Measurements from ENCODE around the gene DNAJC17. TPM values are rescaled to one million over a fixed set of nuclear protein-coding genes. Genes with fewer than 3 reads are reported as not detected.

DNAJC17 gene
- total RNA-seq, 1 donor from 2014 or later = 38.2 TPM

DNA sequence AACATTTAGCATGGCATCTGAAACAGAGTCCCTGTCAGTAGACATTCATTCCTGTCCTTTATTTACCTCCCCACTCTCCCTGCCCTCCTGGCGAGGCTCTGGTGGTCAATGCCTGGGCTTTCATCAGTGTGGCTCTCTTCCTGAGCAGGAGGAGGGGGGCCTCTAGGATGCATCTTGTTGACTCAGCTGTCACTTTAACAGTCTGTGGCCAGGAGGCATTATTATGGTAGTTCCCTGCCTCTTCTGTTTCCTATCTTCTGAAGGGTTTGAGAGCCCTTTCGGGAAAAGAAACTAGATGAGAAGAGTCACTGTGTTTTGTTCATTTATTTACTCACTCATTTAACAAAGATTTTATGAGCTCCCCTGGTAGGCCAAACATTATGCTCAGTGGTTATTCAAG lies 23.6 kb upstream of the DNAJC17 start:
- DNase-seq (ENCODE audit: low read depth, low spot score) = no peak

DNA sequence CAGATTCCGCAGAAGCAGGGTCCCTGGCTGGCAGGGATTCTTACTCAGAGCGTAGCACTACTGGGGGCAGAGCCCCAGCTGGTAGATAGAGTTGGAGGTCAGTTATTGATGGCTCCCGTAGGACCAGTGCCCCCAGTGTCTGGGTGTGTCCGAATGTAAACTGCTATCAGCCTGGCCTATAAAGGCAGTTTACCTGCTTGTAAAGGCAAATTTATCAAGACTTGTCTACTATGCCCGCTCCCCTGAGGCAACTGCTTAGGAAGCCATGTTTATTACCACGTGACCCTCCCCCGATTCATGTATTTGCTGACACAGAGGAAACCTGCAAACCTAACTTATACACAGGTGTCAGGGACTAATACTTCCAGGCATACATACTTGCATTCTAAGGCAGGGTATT lies 21.8 kb upstream of the DNAJC17 start:
- no peak for DNase-seq (ENCODE audit: low read depth, low spot score)

DNA sequence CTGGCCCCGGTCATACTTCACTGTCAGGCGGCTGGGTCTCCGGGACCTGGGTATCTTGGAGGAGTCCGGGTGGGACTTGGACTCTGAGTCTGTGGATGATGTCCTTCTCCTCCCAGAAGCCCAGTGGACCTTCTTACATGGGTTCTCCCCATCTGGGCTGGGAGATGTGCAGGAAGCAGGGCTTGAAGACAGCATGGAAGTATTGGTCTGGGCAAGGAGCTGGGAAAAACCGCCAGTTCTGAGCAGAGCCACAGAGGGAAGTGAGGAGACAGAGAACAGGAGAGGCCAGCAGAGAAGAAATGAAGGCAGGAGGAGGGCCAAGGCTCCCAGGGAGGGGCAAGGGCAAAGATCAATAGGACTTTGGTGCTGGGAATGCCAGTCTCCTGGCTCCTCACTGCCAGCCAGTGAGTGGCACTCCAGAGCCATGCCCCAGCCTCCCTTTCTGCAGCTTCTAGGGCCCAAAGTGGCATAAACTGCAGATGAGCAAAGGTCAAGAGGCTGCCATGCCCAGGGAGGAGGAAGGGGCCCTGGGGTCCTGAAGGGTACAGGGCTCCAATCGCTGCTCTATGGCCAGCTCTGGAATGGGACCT lies 21.3 kb upstream of the DNAJC17 start, which contains the start of gene PPP1R14D:
Gene PPP1R14D, minus strand, starts transcription at position 262 of the 590 bp plus-strand sequence. Its CDS starts 67 bp downstream, at position 195.
- no peak for DNase-seq (ENCODE audit: low read depth, low spot score)

DNA sequence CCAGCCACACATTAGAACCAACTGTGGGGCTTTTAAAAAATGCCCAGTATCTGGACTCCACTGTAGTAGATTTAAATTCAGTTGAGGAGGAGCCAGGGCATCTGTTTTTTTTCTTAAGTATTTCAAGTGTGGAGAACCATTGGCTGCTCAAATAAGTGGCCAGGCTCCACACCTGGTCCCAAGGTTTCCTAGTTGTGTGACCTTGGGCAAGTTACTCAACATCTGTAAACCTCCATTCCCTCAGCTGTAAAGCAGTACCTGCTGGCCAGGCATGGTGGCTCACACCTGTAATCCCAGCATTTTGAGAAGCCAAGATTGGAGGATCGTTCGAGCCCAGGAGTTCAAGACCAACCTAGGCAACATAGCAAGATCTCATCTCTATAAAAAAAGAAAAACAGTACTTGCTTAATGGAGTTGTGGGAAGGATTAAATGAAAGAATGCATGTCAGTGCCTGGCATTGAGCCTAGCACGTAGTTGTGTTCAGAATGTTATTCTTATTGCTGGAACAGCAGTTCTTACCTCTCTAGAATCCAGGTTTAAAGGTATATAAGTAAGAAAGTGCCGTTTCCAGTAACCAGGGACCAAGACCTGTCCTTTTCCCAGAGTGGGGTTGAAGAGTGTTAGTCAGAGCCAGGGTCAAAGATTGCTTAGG lies 19.3 kb upstream of the DNAJC17 start:
- no peak for DNase-seq (ENCODE audit: low read depth, low spot score)

DNA sequence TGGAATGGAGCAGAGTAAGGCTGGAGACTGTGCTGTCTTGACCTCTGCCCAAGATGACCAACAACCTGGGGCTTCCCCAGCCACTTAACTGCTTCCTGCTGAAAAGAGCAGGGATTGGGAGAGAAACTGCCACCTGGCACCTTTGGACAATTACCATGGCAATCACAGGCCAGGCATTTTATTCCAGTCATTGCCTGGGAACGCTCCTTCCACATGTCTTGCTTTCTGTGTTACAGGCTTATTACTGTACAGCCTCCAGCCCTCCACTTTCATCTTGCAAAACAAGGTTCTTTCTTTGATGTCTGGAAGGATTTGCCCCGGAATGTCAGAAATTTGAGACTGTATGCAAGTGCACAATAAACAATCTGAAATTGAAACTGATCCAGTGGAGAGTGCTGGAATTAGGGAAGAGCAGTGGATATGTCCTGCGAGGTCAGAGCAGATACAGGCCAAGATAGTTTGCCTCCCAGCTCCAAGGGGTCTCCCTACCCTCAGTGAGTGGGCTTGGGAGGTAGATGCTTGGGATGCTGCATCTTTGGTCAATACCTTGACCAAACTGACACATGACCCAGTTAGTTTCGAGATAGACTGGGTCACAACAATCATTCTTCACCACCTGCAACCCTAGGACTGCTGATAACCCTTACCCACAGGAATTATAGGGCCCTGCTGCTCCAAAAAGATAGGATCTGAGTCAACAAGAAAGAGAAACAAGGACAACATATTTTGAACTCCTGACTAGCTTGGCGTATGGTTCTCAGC lies 18.6 kb upstream of the DNAJC17 start:
- DNase-seq (ENCODE audit: low read depth, low spot score) = no peak

DNA sequence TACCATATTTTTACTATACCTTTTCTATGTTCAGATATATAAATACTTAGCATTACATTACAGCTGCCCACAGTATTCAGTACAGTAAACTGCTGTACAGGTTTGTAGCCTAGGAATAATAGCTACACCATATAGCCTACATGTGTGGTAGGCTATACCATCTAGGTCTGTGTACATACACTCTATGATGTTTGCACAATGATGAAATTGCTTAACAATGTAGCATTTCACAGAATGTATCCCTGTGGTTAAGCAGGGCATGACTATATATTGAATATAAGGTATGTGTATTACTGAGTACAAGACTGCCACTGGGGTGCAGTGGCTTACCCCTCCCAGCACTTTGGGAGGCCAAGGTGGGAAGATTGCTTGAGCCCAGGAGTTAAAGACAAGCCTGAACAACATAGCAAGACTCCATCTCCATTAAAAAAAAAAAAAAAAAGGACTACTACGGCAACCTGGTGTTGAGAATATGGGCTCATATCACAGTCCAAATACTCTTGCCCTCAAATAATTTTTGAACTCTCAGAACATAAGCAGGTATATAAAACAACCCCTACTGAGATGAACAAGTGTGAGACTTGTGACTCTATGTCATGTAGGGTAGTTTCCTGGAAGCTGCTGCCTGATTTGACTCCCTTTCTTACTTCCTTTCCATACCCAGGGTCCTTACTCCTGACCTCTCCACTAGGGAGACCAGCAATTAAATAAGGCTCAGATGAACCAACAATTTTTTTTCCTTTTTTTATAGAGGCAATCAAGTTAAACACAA lies 16.5 kb upstream of the DNAJC17 start:
- no peak for DNase-seq (ENCODE audit: low read depth, low spot score)

DNA sequence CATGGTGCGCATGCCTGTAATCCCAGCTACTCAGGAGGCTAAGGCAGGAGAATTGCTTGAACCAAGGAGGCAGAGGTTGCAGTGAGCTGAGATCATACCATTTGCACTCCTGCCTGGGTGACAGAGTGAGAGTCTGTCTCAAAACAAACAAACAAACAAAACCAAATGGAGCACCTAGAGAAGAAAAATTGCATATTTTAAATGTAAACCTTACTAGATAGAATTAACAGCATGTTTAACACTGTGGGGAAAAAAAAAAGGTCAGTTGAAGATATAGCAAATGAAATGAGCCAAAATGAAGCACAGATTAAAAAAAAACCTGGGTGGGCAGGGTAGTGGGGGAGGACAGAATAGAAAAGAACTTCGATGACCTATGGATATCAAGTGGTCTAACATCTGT lies 13.9 kb upstream of the DNAJC17 start:
- no peak for DNase-seq (ENCODE audit: low read depth, low spot score)

DNA sequence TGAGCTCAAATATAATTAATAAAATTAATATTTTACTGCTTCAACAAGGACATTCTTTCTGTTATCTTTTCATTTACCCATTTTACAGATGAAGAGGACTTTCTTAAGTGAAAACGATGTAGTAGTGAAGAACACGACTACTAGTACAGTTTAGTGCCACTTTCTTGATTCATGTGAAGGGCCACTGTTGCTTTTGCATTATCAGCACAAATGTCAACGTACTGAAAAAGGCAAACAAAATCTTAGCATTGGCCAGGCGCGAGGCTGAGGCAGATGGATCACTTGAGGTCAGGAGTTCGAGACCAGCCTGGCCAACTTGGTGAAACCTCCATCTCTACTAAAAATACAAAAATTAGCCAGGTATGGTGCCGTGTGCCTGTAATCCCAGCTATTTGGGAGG lies 11.8 kb upstream of the DNAJC17 start:
- no peak for DNase-seq (ENCODE audit: low read depth, low spot score)

DNA sequence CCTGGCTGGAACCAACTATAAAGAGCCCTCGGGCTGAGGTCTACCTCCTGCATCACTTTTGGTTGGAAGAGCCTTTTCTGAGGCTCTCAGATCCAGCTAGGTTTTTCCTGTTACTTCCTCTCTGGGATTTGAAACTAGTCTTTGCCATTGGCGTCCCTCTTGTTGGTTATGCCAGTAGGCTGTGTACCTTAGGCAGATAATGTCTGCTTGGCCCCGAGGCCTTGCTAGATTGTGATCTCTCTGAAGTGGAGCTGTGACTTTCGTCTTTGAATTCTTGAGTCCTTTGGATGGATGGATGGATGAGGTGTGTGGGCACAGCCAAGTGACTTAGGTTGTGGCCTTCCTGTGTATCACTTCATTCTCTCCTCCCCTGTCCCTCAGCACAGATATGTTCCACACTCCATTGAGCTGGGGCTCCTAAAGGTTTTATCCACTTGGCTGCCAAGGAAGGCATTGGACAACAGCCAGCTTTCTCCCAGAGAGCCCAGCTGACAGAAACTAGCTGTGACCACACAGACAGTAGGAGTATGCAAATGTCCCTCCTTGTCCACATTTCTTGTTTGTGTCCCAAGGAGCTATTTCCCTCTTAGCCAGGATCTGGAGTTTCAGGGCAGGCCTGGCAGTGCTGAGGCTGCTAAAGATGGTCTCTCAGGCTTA lies 7.9 kb upstream of the DNAJC17 start:
- no peak for DNase-seq (ENCODE audit: low read depth, low spot score)

DNA sequence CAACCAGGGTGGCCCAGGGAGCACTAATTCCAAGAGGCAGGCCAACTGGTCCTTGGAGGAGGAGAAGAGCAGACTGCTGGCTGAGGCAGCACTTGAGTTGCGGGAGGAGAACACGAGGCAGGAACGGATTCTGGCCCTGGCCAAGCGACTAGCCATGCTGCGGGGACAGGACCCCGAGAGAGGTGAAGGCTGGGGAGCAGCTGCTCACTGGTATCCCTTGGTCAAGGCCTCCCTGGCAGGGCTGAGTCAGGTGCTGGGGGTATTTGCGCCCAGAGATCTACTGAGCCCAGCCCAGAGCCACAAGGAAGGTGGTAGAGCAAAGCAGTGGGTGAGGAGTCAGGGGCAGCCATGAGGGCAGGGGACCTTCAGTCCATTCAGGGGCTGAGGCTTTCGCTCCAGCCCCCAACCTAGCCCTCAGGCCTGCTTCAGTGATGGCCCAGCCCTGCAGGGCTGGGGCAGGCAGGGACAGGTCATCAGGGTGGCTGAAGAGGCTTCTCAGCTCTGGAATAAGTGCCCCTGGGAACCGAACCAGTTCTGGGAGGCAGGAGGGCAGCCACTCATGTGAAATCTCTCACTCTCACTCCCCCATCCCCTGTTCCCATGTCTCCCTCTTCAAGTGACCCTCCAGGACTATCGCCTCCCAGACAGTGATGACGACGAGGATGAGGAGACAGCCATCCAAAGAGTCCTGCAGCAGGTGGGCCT lies 5.6 kb upstream of the DNAJC17 start:
- DNase-seq (ENCODE audit: low read depth, low spot score) = no peak

DNA sequence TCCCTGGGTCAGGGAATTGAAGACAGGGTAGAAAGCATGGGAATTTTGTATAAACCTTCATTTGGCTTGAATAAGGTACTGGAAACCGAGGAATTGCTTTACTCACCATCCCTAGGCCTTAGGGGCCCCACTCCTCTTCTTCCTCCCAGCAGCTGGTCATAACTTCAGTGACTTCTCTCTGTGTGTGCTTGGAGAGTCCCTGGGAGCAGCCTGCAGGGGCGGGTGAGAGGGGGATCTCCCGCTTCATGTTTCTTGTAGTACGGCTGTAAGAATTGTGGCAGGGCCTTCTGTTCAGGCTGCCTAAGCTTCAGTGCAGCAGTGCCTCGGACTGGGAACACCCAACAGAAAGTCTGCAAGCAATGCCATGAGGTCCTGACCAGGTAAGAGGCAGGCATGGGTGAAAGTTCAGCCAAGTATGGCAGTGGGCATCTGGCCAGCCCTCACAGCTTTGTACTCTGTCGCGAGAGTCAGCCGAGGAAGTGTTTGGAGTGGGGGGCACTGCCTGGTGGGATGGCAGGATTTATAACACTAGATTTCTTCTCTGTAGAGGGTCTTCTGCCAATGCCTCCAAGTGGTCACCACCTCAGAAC lies 1.7 kb upstream of the DNAJC17 start:
- DNase-seq (ENCODE audit: low read depth, low spot score) = no peak

DNA sequence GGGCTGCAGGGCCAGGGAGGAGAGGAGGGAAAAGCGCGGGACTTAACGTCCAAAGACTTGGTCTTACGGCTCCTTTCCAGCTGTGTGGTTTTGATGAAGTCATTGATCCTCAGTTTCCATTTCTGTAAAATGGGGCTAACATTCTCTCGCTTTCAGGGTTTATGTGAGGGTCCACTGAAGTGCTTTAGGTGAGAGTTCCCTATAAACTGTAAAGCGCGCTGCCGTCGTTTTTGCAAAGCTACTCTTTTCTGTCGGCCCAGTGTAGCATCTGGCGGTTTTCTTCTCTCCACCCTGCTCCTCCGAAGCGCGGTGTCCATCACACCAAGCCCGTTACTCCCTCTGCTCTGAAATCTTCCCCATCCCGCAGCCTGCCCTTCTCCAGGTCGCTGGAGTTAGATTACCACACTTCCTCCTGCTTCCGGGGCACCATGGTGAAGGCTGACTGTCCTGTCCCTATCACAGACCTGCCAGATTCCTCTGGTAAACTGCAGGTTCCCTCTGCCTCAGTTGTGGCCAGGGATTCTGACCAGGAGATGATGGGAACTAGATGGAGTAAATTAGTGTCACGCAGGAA lies 702 bp upstream of the DNAJC17 start:
- no peak for DNase-seq (ENCODE audit: low read depth, low spot score)

DNA sequence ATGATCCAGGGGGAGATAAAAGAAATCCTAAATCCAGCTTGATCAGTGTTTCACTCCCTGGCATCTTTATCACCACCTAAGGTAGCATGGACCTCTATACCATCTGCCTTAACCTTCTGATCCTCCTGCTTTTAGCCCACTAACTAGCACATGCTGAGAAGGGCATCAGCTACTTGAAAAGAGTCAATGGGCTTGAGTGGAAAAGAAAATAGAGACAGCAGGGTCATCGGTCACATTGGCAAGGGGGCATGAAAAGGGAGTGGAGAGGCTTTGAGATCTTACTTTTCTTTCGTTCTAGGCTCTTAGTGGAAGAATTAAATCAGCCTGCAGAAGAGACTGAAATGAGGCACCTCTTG lies 623 bp downstream of the DNAJC17 start:
- no peak for DNase-seq (ENCODE audit: low read depth, low spot score)

DNA sequence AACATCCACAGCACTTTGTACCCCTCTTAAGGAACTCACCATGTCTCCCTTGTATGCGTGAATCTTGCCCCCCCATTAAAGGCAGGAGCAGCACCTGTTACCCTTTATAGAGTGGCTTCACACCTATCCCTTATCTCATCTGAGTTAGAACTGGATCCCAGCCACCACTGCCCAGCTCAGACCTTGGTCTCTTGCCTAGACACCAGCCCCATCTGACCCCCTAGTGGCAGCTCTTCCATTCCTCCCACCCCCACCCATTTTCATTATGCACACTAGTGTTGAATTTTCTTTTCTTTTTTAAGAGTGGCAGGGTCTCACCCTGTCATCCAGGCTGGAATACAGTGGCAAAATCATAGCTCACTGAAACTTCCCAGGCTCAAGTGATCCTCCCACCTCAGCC lies 3.6 kb downstream of the DNAJC17 start:
- no peak for DNase-seq (ENCODE audit: low read depth, low spot score)

DNA sequence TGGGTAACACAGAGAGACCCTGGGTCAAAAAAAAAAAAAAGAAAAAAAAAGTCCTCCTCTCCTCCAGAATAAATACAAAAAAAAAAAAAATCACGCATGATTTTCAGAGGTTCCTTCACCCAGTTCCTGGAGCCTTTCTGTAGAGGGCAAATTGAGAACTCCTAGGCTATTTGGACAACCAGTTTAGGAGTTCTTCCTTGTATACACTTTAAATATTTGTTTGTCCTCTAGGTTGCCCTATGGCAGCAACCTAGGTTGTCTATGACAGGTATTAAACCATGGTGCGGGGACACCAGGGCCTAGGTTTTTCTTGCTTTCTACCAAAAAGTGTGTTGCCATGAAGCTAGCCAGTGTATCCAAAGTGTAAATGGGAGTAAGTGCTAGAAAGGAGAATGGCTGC lies 4.2 kb downstream of the DNAJC17 start:
- no peak for DNase-seq (ENCODE audit: low read depth, low spot score)

DNA sequence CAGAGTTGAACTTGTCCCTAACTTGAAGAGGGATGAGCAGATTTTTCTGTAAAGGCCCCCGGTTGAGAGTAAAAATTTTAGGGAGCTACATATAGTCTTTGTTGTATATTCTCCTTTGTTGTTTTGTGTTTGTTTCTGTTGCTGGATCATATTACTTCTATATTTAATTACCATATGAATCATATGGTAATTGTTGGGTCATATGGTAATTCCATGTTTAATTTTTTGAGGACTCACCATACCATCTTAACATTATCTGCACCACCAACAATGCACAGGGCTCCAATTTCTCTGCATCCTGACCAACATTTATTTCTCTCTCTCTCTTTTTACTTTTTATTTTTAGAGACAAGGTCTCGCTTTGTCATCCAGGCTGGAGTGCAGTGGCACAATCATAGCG lies 7.8 kb downstream of the DNAJC17 start:
- no peak for DNase-seq (ENCODE audit: low read depth, low spot score)

DNA sequence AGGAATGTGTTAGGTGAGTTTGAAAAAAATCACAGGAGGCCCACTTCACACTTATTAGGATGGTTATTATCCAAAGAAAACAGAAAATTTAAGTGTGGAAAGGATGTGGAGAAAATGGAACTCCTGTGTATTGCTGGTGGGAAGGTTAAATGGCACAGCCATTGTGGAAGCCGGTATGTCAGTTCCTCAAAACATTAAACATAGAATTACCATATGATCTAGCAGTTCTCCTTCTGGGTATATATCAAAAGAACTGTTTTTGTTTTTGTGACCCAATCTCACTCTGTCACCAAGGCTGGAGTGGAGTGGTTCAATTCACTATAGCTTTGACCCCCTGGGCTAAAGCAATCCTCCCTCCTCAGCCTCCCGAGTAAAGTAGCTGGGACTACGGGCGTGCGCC lies 10.8 kb downstream of the DNAJC17 start:
- DNase-seq (ENCODE audit: low read depth, low spot score) = no peak

DNA sequence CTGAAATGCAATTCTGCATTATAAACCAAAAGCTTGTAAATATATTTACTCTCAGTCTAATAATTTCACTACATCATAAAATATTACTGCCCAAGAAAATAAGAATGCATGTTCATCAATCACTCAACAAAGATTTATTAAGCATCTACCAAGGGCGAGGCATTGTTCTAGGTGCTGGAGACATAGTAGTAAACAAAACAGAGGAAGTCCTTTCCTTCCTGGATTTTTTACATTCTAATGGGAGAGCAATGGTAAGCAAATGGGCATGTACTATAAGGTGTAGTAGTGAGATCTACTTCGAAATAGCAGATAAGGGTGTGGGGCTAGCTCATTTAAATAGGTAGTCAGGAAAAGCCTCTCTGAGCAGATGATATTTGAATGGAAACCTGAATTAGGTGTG lies 11.2 kb downstream of the DNAJC17 start:
- no peak for DNase-seq (ENCODE audit: low read depth, low spot score)

DNA sequence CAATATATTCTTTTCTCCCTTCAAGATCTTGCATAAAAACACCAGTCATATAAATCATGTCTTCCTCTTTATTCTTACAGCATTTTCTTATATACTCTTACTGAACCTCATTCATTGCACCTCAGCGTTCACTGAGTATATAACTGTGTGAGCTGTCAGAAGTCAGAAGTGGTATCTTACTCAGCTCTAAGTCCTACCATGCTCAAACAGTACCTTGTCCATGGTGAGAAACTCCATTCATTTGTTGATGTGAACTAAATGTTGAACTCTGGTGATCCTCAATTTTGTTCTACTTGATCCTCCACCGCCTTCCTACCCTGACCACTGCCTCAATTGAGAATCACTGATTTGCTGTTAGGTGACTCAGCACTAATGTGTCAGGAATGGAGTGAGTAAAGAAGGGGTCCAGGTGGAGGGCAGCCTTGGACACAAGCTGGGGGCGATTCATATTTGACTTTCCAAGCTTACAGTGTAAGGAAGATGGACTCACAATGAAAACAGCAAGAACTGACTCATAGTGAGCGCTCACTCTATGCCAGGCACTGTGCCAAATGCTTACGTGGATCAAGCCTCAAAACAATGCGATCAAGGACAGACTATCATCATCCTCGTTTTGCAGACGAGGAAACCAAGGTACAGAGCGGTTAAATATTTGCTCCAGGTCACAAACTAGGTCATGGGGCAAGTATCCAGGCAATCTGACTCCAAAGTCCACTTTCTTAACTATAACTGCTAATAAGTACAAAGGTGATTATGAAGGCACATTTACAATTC lies 13.9 kb downstream of the DNAJC17 start:
- DNase-seq (ENCODE audit: low read depth, low spot score) = peak; percentile 92
